ENCODE results near the gene PLXNA2.

Gene PLXNA2

GRCh38 chr1:208243527-208243966, 637 bp downstream of the PLXNA2 start:
- in situ Hi-C loops (cut with MboI; ENCODE audit: low sequenced_read_pairs), result loop anchor here (25.0 kb wide), 1 partner anchor 231 kb away; no protein-coding TSS in a partner anchor

GRCh38 chr1:208242941-208243526, 1.1 kb downstream of the PLXNA2 start:
- in situ Hi-C loops (cut with MboI; ENCODE audit: low sequenced_read_pairs), result loop anchor here (25.0 kb wide), 1 partner anchor 231 kb away; no protein-coding TSS in a partner anchor

- in situ Hi-C loops (cut with MboI; ENCODE audit: low sequenced_read_pairs), result loop anchor here (25.0 kb wide), 1 partner anchor 230 kb away; no protein-coding TSS in a partner anchor
These were observed 2.0 kb downstream of the PLXNA2 start for GRCh38 chr1:208242146-208242545.

- in situ Hi-C loops (cut with MboI; ENCODE audit: low sequenced_read_pairs), result loop anchor here (25.0 kb wide), 1 partner anchor 229 kb away; no protein-coding TSS in a partner anchor
These were observed 2.7 kb downstream of the PLXNA2 start for GRCh38 chr1:208241512-208241911.

GRCh38 chr1:208240662-208241355, 3.4 kb downstream of the PLXNA2 start:
- in situ Hi-C loops (cut with MboI; ENCODE audit: low sequenced_read_pairs), result loop anchor here (25.0 kb wide), 1 partner anchor 229 kb away; no protein-coding TSS in a partner anchor

GRCh38 chr1:208239473-208240381, 4.5 kb downstream of the PLXNA2 start:
- in situ Hi-C loops (cut with MboI; ENCODE audit: low sequenced_read_pairs), result loop anchor here (25.0 kb wide), 1 partner anchor 227 kb away; no protein-coding TSS in a partner anchor

- in situ Hi-C loops (cut with MboI; ENCODE audit: low sequenced_read_pairs), result loop anchor here (25.0 kb wide), 1 partner anchor 227 kb away; no protein-coding TSS in a partner anchor
These were observed 5.3 kb downstream of the PLXNA2 start for GRCh38 chr1:208238710-208239472.

- in situ Hi-C loops (cut with MboI; ENCODE audit: low sequenced_read_pairs), result loop anchor here (25.0 kb wide), 1 partner anchor 225 kb away; no protein-coding TSS in a partner anchor
These were observed 6.9 kb downstream of the PLXNA2 start for GRCh38 chr1:208237241-208237640.

- in situ Hi-C loops (cut with MboI; ENCODE audit: low sequenced_read_pairs), result loop anchor here (25.0 kb wide), 1 partner anchor 224 kb away; no protein-coding TSS in a partner anchor
These were observed 8.0 kb downstream of the PLXNA2 start for GRCh38 chr1:208235982-208236761.

GRCh38 chr1:208235356-208235981, 8.7 kb downstream of the PLXNA2 start:
- in situ Hi-C loops (cut with MboI; ENCODE audit: low sequenced_read_pairs), result loop anchor here (25.0 kb wide), 1 partner anchor 223 kb away; no protein-coding TSS in a partner anchor

GRCh38 chr1:208234721-208235120, 9.5 kb downstream of the PLXNA2 start:
- in situ Hi-C loops (cut with MboI; ENCODE audit: low sequenced_read_pairs), result loop anchor here (25.0 kb wide), 1 partner anchor 222 kb away; no protein-coding TSS in a partner anchor

GRCh38 chr1:208233978-208234377, 10.2 kb downstream of the PLXNA2 start:
- in situ Hi-C loops (cut with MboI; ENCODE audit: low sequenced_read_pairs), result loop anchor here (25.0 kb wide), 1 partner anchor 222 kb away; no protein-coding TSS in a partner anchor

GRCh38 chr1:208233546-208233945, 10.6 kb downstream of the PLXNA2 start:
- in situ Hi-C loops (cut with MboI; ENCODE audit: low sequenced_read_pairs), result loop anchor here (25.0 kb wide), 1 partner anchor 221 kb away; no protein-coding TSS in a partner anchor

GRCh38 chr1:208232662-208233038, 11.5 kb downstream of the PLXNA2 start:
- in situ Hi-C loops (cut with MboI; ENCODE audit: low sequenced_read_pairs), result loop anchor here (25.0 kb wide), 1 partner anchor 220 kb away; no protein-coding TSS in a partner anchor

- in situ Hi-C loops (cut with MboI; ENCODE audit: low sequenced_read_pairs), result loop anchor here (25.0 kb wide), 1 partner anchor 220 kb away; no protein-coding TSS in a partner anchor
These were observed 12.1 kb downstream of the PLXNA2 start for GRCh38 chr1:208231881-208232661.

GRCh38 chr1:208230668-208231529, 13.3 kb downstream of the PLXNA2 start:
- in situ Hi-C loops (cut with MboI; ENCODE audit: low sequenced_read_pairs), result loop anchor here (25.0 kb wide), 1 partner anchor 219 kb away; no protein-coding TSS in a partner anchor
